ENCODE results near the gene CPB1.
"Not testable (repeated sequence)": the region's sequence is repeated elsewhere in the genome, so short reads cannot be mapped to it uniquely, and the experiment has no call there.

CPB1 gene

DNA sequence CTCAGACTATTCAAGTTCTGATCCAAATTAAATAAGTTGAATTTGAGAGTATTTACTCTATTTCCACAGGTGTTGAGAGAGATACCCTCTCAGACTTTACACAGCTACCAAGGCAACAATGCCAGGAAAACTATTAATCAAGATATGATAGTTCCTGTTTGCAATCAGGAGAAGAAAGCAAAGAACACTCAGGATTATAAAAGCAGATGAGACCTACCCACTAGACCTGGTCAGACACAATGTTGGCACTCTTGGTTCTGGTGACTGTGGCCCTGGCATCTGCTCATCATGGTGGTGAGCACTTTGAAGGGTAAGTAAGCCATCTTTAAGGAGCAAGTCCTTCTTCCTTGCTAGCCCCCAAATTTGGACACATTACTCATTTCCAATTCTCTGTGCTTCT, at the start of gene CPB1:
CPB1 (plus strand) TSS at position 227 of the 400 bp plus-strand sequence; CDS start at position 240, 13 bp downstream.
- no peak for DNase-seq

GRCh38 chr3:148778926-148779325, 48.7 kb upstream of the CPB1 start:
- no peak for DNase-seq

GRCh38 chr3:148785026-148785425, 42.6 kb upstream of the CPB1 start:
- DNase-seq: not testable (repeated sequence)

DNA sequence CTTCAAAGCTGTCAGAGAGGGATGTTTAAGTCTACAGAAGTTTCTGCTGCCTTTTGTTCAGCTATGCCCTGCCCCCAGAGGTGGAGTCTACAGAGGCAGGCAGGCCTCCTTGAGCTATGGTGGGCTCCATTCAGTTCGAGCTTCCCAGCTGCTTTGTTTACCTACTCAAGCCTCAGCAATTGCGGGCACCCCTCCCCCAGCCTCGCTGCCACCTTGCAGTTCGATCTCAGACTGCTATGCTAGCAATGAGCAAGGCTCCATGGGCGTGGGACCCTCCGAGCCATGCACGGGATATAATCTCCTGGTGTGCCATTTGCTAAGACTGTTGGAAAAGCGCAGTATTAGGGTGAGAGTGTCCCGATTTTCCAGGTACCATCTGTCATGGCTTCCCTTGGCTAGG, 41.5 kb upstream of the CPB1 start:
- DNase-seq: not testable (repeated sequence)

- no peak for DNase-seq
Observed at GRCh38 chr3:148789146-148789545, 38.5 kb upstream of the CPB1 start.

DNA sequence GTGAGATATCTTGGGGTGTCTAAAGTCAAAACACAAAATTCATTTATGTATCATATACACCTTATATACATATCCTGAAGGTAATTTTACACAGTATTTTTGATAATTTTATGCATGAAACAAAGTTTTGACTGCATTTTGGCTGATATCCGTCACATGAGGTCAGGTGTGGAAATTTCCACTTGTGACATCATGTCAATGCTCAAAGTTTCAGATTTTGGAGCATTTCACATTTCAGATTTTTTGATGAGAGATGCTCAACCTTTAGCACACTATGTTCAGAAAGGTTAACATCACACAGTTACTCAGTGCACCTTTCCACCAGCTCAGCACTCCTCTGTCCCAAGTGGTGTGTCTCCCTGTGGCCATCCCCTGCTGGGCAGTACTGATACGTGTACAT, 37.7 kb upstream of the CPB1 start:
- no peak for DNase-seq

- DNase-seq: no peak
Observed at GRCh38 chr3:148790370-148790769, 37.2 kb upstream of the CPB1 start.

GRCh38 chr3:148790851-148791735, 36.5 kb upstream of the CPB1 start:
- DNase-seq: no peak

- DNase-seq: no peak
Observed at GRCh38 chr3:148791920-148792319, 35.7 kb upstream of the CPB1 start.

DNA sequence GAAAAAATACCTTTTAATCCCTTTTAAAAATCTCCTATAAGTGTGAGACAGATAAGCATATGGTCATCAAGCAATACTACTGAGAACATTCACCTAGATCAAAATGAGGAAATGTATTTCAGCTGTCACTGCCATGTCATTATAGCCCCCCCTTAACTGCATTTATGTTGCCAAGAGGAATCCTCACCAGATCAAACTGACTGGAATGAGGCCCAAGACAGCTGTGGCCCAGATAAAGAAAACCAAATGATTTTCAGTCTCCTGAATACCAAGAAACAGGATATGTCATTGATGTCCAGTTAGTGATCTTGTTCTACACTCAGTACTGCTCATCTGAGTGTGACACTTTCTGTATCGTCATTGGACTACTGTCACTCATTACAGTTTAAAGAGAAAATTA, 35.1 kb upstream of the CPB1 start:
- no peak for DNase-seq

DNA sequence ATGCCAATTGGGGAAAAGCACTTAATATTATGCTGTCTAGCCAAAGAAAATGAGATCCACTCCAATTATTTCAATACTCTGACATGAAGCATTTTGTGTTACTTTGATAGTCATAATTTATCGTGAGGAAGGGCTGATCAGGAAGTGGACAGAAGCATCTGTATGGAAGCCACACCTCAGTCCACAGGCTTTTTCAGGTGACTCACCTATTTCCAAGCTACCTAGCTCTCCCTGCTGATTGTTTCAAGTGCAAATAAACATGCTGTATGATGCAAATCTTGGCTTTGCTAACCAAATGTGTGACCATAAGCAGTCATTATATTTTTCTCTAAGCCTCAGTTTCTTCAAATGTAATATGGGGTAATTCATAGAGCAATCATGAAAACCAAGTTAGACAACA, 30.8 kb upstream of the CPB1 start:
- DNase-seq: no peak

DNA sequence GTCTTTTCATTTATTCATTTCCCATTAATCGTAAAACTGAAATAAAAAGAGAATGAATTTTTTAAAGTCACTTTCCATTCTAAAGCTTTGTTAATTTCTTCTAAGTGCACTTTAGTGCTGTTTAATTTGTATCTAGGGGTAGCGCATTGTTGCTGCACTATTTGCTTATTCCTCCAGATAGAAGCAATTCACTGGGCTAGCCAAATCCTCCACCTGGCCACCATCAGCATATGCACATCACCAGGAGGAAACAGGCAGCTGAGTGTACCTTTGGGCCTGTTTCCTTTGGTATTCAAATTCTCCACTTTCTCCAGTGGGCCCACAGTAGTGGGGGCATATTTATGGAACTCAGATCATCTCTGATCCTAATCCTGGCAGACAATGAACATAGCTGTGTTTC, 29.8 kb upstream of the CPB1 start:
- DNase-seq: no peak

- DNase-seq: no peak
Observed at GRCh38 chr3:148800414-148800813, 27.2 kb upstream of the CPB1 start.

DNA sequence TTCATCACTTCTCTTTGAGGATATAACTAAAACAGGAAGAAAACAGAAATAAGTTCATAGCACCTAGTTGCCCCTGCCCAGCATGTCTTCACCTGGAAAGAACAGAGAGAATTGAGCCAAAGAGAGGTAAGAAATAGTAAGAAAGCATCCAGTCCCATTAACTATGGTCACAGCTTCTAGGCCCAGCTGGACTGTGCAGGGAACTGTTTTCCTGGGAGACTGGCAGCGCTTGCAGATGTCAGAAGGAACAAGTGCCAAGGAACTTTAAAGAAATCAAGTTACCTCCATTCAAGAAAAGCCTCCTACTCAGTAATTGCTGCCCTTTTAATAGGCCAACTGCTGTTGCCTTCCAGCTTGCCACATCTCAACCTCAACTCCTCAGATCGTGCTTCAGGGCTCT, 17.8 kb upstream of the CPB1 start:
- no peak for DNase-seq

DNA sequence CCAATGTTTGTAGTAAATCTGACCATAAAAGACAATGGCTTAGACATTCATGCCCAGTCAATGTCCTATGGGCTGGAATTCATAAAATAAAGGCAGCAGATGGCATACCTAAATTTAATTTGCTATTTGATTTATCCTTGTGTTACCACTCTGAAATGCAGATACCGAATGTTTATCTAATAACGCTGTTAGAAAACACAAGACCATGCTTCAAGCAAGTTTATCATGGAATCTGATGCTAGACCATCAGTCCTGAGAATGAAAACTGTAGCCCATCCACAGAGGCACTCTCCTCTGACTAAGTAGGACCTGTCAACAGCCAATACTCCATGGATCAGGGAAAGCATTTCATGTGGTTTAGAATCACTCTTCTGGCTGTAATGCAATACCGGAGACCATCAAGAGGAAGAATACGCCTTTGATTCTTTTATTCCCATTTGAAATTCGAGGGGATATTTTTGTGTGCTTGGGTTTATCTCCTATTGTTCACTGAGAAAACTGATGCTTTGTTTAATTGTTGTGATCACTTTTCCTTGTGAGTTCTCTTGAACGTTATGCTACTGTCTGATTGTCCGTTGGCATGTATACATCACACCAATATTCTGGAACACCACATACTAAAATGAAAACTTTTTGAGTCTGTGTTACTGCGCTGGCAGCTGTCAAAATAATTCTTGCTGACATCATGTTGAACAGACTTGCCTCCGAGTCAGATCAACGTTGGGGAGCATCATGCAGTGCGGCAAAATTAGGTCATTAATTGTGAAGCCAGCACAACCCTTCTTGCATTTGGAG, 12.1 kb upstream of the CPB1 start:
- DNase-seq: no peak

GRCh38 chr3:148816427-148816826, 11.2 kb upstream of the CPB1 start:
- no peak for DNase-seq

- DNase-seq: no peak
Observed at GRCh38 chr3:148816981-148817525, 10.6 kb upstream of the CPB1 start.

- DNase-seq: no peak
Observed at GRCh38 chr3:148820361-148821245, 7.0 kb upstream of the CPB1 start.

DNA sequence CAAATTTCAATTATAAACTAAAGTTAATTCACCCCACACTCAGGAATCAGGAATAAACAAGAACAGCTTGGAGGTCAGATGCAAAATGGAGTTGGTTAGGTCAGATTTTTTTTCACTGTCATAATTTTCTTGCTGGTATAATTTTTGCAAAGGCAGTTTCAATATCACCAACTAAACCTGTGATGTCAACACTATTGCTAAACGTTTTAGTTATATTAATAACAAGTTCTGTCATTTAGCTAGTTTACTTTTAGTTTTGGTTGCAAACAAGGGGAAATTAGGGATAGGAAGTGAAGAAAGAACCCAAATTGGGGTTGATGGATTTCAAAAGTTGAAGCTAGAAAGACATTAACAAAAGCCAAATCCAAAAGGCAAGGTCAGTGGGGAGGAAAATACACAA, 4.6 kb upstream of the CPB1 start:
- no peak for DNase-seq

GRCh38 chr3:148825476-148825875, 2.1 kb upstream of the CPB1 start:
- no peak for DNase-seq

DNA sequence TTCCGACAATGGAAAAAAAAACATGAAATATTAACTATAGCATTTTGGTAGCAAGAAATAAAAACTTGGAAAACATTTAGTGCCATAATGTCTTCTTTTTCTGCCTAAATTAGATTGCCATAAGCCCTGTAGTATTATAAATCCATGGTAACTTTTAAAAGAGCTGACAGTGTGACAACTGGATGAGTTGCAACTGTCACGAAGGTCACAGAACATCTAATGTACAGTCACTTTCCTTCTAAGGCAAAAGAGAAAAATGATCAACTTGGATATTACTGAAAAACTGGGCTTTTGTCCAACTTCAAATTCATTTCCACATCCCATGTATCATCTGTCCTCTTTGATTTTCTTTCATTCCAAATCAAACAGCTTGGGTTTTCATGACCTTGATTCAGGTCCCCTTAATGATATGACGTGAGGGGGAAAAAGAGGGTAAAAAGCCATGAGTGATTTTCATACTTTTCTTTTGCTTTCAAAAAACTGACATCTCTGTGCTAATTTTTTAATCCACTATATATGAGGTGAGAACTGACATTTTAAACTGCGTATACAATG, 602 bp downstream of the CPB1 start:
- DNase-seq: no peak

DNA sequence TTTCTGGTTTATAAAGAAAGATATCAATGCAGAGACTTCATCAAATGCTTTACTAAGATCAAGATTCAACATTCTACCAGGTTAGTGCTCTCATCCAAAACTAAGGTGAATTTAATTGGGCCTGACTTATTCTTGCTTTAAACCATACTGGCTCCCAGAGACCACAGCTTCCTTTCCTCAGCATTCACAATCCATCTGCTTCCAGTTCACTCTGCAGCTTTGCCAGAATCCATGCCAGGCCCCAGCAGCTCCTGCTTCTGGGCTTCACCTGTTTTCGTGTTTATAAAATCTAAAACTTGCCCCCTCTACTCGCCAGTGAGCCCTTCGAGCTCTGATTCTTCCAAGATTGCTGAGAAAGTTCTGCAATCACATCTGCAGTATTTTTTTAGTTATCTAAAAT, 2.3 kb downstream of the CPB1 start:
- DNase-seq: no peak
